Measurements from ENCODE around the gene PLXNA4.

Gene PLXNA4

DNA sequence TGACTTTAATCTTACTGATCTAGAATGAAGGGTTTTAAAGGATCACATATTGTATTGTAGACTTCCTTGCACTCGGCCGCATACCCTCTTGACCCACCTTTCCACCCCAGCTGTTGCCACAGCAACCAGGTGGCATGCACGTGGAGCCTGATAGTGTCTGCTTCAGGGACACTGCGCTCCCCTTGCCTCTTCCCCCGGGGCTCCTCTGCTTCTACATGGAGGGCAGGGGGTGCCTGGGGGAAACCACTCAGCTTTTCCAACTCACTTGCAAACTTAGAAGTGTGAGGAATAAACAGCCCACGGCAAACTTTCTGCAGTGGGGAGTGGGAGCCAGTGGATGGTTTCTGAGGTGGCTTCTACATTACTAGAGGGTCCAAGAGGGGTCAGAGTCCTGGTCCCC lies 458.6 kb downstream of the PLXNA4 start:
- H3K4me3 ChIP-seq (ENCODE audit: low read depth, low read length), result no peak overlapping the region
- TF ChIP-seq, protein P1, sequence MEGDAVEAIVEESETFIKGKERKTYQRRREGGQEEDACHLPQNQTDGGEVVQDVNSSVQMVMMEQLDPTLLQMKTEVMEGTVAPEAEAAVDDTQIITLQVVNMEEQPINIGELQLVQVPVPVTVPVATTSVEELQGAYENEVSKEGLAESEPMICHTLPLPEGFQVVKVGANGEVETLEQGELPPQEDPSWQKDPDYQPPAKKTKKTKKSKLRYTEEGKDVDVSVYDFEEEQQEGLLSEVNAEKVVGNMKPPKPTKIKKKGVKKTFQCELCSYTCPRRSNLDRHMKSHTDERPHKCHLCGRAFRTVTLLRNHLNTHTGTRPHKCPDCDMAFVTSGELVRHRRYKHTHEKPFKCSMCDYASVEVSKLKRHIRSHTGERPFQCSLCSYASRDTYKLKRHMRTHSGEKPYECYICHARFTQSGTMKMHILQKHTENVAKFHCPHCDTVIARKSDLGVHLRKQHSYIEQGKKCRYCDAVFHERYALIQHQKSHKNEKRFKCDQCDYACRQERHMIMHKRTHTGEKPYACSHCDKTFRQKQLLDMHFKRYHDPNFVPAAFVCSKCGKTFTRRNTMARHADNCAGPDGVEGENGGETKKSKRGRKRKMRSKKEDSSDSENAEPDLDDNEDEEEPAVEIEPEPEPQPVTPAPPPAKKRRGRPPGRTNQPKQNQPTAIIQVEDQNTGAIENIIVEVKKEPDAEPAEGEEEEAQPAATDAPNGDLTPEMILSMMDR (conservative IDR thresholded peaks at IDR 0.05; ENCODE audit: low read depth, low read length), result no peak
- no peak for DNase-seq (ENCODE audit: low read depth)

- H3K4me3 ChIP-seq (ENCODE audit: low read depth, low read length), result no peak overlapping the region
- TF ChIP-seq, protein P1 (conservative IDR thresholded peaks at IDR 0.05; ENCODE audit: low read depth, low read length), result no peak
- peak; percentile 26 for DNase-seq (ENCODE audit: low read depth)
Observed at GRCh38 chr7:132117181-132117580, 459.1 kb downstream of the PLXNA4 start.

GRCh38 chr7:132116369-132116768 lies 459.9 kb downstream of the PLXNA4 start:
- H3K4me3 ChIP-seq (ENCODE audit: low read depth, low read length), result no peak overlapping the region
- TF ChIP-seq, protein P1 (conservative IDR thresholded peaks at IDR 0.05; ENCODE audit: low read depth, low read length), result no peak
- DNase-seq (ENCODE audit: low read depth), result no peak

GRCh38 chr7:132115758-132116157 lies 460.5 kb downstream of the PLXNA4 start:
- no peak for DNase-seq (ENCODE audit: low read depth)
- H3K4me3 ChIP-seq (ENCODE audit: low read depth, low read length), result no peak overlapping the region
- TF ChIP-seq, protein P1 (conservative IDR thresholded peaks at IDR 0.05; ENCODE audit: low read depth, low read length), result no peak

DNA sequence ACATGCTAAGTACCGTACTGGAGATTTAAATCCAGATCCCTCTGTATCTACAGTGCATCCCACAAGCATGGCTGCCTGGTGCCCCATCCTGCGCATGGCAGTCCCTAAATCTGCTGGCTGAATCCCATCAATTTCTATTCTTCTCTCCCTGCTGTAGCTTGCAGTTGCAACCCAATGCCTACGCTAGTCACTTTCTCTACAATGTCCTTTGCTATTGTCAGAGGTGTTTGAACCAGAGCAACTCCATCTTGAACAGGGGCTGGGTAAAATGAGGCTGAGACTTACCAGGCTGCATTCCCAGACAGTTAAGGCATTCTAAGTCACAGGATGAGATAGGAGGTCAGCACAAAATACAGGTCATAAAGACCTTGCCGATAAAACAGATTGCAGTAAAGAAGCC lies 461.2 kb downstream of the PLXNA4 start:
- TF ChIP-seq, protein P1 (conservative IDR thresholded peaks at IDR 0.05; ENCODE audit: low read depth, low read length), result no peak
- H3K4me3 ChIP-seq (ENCODE audit: low read depth, low read length), result no peak overlapping the region
- no peak for DNase-seq (ENCODE audit: low read depth)

- H3K4me3 ChIP-seq (ENCODE audit: low read depth, low read length), result no peak overlapping the region
- DNase-seq (ENCODE audit: low read depth), result no peak
- TF ChIP-seq, protein P1 (conservative IDR thresholded peaks at IDR 0.05; ENCODE audit: low read depth, low read length), result no peak
Observed at GRCh38 chr7:132114411-132114810, 461.9 kb downstream of the PLXNA4 start.

GRCh38 chr7:132113536-132114371 lies 462.5 kb downstream of the PLXNA4 start:
- H3K4me3 ChIP-seq (ENCODE audit: low read depth, low read length), result no peak overlapping the region
- DNase-seq (ENCODE audit: low read depth), result no peak
- TF ChIP-seq, protein P1 (conservative IDR thresholded peaks at IDR 0.05; ENCODE audit: low read depth, low read length), result no peak

All from choroid plexus epithelial cell (primary cell).